Activated gamma-delta T cell treated with anti-CD3 and anti-CD28 coated beads, Interleukin-2, amount 50 U/mL, for 16 hours (primary cell): ENCODE data around the gene HIP1.
"Not testable (repeated sequence)": the region's sequence is repeated elsewhere in the genome, so short reads cannot be mapped to it uniquely, and the experiment has no call there.

Experiments used
- DNase-seq: peaks from one replicate; pipeline ENCODE4 v3.0.0-alpha.2; 2020; ENCODE audit warnings: low read depth

The HIP1 gene

GRCh38 chr7:75569629-75570282 is 169.0 kb downstream of the HIP1 start:
- DNase-seq, result not testable (repeated sequence)

- no peak for DNase-seq
Observed at GRCh38 chr7:75567948-75568595, 170.7 kb downstream of the HIP1 start.

DNA sequence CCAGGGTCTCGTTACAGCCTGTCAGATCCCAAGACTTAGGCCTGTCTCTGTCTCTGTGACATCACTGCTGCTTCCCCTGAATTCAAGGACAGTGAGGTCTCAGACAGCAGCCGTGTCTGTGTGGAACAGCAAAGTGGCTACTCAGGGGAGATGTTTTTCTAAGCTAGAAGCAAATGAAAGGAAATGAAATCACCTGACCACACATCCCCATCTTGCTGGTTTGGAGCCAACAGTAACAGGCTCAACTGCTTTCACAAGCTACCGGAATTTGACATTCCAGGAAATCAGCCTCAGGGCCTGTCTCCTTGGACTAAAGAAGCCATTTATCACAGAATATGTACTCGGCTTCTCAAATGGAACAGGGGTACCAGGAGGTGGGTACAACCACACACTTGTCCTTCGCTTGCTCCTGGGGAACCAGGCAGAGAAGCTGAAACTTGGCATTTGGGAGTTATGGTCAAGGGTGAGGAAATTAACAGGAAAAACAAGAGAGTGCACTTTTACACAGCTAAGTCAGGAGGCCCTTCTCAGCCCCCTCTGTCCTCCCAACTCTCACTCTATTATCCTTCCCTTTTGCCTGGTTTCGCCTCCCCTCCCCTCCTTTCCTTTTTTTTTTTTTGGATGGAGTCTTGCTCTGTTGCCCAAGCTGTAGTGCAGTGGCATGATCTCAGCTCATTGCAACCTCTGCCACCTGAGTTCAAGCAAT is 173.5 kb downstream of the HIP1 start:
- DNase-seq, result no peak

DNA sequence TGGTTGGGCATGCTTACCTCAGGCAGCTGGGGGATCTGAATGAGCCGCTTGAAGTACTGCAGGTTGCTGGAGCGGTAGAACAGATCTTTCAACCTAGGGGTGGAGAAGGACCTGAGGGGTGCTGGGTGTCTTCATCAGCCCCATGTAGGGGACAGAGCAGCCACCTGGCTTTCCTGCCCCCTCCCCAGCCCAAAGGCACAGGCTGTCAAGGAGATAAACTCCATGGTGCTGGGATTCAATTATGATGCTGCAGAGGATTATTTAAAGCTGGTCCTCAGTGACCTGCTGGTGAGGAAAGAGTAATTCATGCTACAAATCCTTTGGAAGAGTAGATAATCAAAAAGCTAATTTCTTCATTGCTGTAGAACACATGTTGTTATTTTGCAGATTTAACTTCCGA is 175.6 kb downstream of the HIP1 start:
- no peak for DNase-seq

DNA sequence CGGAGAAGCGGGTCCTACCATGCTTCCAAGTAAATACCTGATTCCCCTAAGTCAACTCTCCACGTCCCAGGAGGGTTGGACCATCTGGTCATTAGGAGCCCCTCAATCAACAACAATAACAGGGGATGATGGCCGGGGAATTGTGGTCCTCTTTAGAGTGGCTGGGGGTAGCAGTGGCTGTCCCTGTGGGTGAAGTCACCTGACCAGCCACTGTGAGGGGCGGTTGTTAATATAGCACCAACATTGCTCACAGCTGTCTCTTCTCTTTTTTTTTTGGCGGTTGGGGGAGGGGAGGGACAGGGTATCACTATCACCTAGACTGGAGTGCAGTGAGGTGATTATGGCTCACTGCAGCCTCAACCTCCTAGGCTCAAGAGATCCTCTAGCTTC is 178.8 kb downstream of the HIP1 start:
- no peak for DNase-seq

DNA sequence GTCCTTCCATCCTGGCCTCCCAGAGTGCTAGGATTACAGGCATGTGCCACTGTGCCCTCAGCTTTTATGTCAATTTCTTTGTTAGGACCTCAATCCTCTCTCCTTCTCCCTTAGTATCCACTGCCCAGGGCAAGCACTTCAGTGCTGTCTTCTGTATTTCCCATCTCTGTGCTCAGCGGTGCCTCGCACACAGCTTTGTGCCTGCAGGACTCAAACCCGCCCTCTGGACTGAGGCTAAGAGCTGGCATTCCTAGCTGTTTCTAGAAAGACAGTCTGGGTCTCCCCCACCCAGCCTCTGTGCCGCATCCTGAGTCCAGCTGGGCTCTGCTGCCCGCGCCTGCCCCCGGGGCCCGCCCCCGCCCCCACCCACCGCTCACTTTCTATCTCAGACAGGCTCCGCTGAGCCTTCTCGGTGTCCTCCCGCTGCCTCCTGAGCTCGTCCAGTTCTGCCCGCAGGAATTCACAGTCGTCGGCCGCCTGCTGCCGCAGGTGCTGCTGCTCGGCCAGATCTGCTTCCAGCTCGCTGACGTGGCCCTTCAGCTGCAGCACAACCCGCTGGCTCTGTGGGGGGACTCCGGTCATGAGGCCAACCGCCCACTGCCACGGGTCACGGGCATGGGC is 179.3 kb downstream of the HIP1 start:
- no peak for DNase-seq

GRCh38 chr7:75556835-75557234 is 181.9 kb downstream of the HIP1 start:
- DNase-seq, result not testable (repeated sequence)

GRCh38 chr7:75555736-75556135 is 183.0 kb downstream of the HIP1 start:
- DNase-seq, result no peak

DNA sequence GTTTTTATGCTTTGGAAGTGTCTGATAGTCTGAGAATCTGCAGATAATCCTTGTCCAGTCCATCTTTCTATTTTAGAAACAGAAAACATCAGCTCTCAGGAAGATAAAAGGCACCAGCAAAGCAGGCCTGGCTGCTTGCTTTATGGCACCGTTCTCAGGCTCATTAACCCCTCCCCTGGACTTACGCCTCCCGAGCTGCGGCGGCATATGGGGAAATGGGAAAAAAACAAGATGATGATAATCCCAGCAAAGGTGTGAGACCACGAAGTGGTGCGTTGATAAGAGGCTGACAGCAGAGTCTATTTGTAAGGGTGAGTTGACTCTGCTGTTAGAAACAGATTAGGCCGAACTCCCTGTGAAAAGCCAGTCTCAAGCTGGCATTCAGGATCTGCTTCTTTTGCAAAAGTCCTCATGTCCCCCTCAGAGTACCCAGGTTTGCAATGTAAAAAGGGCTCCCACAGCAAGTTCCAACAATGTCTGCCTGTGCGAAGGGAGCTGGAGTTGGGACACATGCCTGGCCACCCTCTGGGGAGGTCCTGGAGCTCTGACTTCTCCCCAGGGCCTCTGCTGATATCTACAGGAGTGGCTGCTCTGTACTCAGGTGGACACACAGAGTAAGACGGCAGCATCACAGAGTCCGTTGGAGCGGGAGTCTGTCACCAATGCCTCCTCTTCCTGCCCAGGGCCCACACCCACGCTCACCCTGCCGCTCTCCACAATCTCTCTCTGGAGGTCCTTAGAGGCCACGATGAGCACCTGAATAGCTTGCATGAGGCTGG is 192.3 kb downstream of the HIP1 start:
- DNase-seq, result no peak

DNA sequence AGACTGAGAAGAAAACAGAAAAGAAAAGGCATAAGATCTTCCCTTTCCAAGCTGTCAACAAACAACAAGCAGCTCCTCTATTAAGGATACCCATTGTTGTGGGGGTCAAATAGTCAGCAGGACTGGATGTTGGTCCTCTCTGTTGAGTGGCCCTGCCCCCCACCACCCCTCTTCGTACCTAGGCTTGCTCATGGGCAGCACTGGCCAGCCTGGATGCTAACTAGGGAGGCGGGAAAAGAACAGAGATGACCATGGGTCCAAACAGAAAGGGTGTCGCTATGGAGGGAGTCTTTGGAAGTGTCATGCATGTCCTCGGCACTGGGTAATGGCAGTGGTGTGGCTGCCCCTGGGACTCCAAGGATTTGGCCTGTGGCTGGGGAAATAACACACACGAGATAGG is 201.0 kb downstream of the HIP1 start:
- no peak for DNase-seq

GRCh38 chr7:75536940-75537538 is 201.7 kb downstream of the HIP1 start:
- no peak for DNase-seq

DNA sequence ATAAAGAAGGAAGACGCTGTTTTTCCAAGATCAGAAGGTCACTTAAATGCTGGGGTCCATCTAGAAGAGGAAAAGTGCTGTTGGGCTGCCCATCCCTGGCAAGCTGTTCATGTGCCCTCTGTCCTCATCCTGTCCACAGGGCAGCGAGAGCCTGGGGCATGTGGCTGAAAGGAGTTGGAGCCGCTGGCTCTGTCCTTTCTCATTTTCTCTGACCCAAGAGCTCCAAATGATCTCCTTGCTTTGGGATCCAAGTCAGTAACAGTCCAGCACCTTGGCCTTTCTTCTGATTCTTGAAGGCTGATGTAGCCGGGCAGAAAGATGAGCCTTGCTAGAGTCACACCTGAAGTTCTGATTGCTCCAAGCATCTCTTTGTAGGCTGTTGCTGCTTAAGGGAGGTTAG is 202.2 kb downstream of the HIP1 start:
- no peak for DNase-seq

DNA sequence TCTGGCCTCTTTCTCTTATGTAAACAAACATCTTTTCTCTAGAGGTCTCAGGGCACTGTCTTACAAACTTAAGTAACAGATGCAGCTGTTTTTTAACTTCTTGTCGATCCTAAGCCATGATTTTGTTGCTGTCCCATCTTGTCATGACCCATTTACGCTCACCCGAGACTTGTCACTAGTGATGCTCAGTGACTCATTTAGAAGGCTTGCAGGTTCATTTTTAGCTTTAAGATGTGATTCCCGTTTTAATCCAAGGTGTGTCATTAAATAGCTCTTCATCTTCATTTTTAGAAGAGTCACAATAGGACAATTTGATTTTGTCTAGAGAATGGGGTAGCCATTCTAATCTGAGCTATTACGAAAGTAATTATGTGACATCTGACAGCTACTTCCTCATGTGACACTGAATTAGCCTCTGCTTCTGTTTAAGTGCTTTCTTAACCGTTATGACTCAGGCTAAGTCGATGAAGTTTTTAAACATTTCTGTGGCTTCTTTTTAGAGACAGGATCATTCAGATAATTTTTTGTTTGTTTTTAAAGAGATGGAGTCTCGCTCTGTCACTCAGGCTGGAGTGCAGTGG is 203.9 kb downstream of the HIP1 start:
- no peak for DNase-seq

- no peak for DNase-seq
Observed at GRCh38 chr7:75533926-75534325, 204.8 kb downstream of the HIP1 start.

DNA sequence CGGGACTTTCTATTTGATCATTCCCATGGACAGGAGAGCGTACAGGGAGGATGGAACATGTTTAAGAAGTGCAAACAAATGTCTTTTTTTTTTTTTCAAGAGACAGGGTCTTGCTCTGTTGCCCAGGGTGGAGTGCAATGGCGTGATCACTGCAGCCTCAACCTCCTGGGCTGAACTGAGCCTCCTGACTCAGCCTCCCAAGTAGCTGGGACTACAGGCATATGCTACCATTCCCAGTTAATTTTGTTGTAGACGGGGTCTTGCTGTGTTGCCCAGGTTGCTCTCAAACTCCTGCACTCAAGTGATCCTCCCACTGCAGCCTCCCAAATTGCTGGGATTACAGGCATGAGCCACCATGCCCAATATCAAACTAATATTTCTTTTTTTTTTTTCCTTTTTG is 206.1 kb downstream of the HIP1 start:
- DNase-seq, result no peak

GRCh38 chr7:75531359-75531821 is 207.4 kb downstream of the HIP1 start:
- DNase-seq, result no peak

GRCh38 chr7:75527224-75527722 is 211.5 kb downstream of the HIP1 start:
- not testable (repeated sequence) for DNase-seq

- not testable (repeated sequence) for DNase-seq
Observed at GRCh38 chr7:75521727-75522126, 217.0 kb downstream of the HIP1 start.

DNA sequence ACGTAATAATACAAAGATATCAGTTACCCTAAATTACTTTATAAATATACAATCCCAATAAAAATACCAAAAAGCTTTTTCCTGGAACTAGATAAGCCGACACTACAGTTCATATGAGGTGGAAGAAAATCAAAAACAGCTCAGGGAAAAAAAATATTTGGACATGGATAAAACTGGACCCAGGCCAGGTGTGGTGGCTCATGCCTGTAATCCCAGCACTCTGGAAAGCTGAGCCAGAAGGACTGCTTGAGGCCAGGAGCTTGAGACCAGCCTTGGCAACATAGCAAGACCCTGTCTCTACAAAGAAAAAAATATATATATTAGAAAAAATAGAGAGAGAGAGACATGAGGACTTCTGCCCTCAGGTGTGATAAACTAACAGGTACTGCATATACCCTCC is 219.9 kb downstream of the HIP1 start:
- not testable (repeated sequence) for DNase-seq

- DNase-seq, result not testable (repeated sequence)
Observed at GRCh38 chr7:75509033-75509432, 229.7 kb downstream of the HIP1 start.

DNA sequence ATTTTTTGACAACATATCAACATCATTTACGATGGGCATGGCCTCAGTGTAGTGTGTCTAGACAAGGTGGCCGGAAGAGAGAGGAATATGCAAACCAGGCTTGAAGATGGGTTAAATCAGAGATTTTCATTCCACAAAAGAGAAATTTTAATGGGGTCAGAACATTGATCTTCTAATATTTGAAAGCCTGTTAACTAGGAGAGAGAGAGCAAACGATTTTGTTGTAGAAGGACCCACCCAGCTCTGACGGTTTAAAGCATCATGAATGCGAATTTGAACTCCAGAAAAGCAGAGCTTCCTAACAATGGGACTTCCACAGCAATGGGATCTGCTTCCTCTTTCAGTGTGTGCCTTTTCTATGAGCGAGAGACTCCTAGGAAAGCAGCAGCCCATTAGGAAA is 246.7 kb downstream of the HIP1 start, which contains the start of gene SPDYE5:
TSS of gene SPDYE5 (plus strand) at position 301 of the 400 bp plus-strand sequence. CDS start 1,728 bp downstream, outside the sequence.
- DNase-seq, result not testable (repeated sequence)
